H1 (cell line): ENCODE data around the gene ACTA2. TPM values are rescaled to one million over a fixed set of nuclear protein-coding genes. Genes with fewer than 3 reads are reported as not detected.

ENCODE experiments used
- CTBP2 ChIP-seq: IDR thresholded peaks from 2 replicates; pipeline ENCODE4 v1.7.0; 2011; ENCODE audit warnings: borderline replicate concordance, mild to moderate bottlenecking, moderate library complexity, mixed read lengths, low read length; ENCODE audit not compliant: insufficient read depth, insufficient read length
- JUN ChIP-seq: IDR thresholded peaks from 2 replicates; pipeline ENCODE4 v1.6.1; 2011; ENCODE audit warnings: low read depth, mild to moderate bottlenecking, improper control_type of control experiment, low read length
- SP2 ChIP-seq: IDR thresholded peaks from 2 replicates; pipeline ENCODE4 v1.6.1; 2012; ENCODE audit warnings: mild to moderate bottlenecking, low read length, inconsistent platforms
- polyA plus RNA-seq, 7 experiments: library from polyadenylated mRNA; depleted of rRNA in 3 of 7; stranded (reverse) in 5 of 7; unstranded in 2 of 7; fragments of >200 nt in 5 of 7; fragments of 200-250 nt in 2 of 7; gene quantifications; 1 replicate in 5 of 7; 2 replicates in 1 of 7; 4 replicates in 1 of 7; pipeline versions ENCODE4 v1.2.1 to v1.2.3, GENCODE V29; 2011 to 2013; ENCODE audit warnings: missing spikeins in 2 of 7, mixed read lengths in 2 of 7
- total RNA-seq: library from RNA; stranded (reverse); fragmentation: NEBNext Ultra II Directional; extraction: Animal tissue kit (Norgen Biotek cat#: 25700); gene quantifications from 2 replicates; pipeline ENCODE4 v1.2.1, GENCODE V29; 2021
- TF ChIP-seq, protein P1 (sequence below): IDR thresholded peaks from 2 replicates; pipeline ENCODE4 v1.6.1; 2012; ENCODE audit warnings: inconsistent platforms

ACTA2 gene
- total and polyA plus RNA-seq, 2 of the 8 experiments (the other 6 are each of a cell fraction or from before 2014, with no cell fraction given) = 3.5 to 8.9 TPM

DNA sequence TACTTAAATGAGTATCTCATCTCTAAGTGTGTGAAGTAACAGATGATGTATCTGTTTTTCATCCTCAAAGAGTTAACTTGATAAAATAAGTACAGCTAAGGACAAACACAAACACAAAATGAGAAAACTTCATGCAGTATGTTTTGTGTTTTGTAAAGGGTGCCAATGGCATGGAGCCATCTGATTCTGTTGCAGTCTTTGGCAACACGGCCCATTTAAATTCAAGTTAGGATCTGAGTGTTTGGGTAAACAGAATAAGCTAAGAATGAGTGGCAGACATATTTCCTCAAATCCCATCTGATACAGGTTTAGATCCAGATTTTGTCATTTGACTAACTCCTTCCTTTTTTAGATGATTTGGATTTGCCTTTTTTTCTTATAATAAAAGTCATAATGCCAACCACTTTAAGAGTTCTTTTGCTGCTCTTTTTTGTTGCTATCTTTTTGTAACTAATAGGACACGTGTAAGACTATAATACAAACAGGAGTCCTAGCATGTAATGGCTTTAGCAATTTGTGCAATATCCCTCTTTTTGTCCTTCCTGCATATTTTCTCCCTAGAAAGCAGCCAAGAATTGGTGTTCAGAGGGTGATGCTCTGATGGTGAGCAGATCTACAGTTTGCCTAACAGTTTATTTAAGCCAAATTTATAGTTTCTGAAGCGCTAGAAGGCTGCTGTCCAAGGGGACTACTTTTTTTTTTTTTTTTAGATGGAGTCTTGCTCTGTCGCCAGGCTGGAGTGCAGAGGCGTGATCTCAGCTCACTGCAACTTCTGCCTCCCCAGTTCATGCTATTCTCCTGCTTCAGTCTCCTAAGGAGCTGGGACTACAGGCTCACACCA is 18.9 kb upstream of the ACTA2 start (continued):
- no peak for TF ChIP-seq JUN
- TF ChIP-seq, protein P1, sequence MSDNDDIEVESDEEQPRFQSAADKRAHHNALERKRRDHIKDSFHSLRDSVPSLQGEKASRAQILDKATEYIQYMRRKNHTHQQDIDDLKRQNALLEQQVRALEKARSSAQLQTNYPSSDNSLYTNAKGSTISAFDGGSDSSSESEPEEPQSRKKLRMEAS = no peak
- TF ChIP-seq SP2 = no peak
- no peak for TF ChIP-seq CTBP2
